CD4-positive, alpha-beta memory T cell (primary cell): ENCODE measurements around the gene SERINC3. TPM values are rescaled to one million over a fixed set of nuclear protein-coding genes. Genes with fewer than 3 reads are reported as not detected.
"Not testable (repeated sequence)": the region's sequence is repeated elsewhere in the genome, so short reads cannot be mapped to it uniquely, and the experiment has no call there.

Experiments
- CTCF ChIA-PET: fragments of 350-600 bp; sonication (Branson Sonifier 250); formaldehyde crosslinking; loops from one replicate; lab custom pipeline; 2021; ENCODE audit warnings: inconsistent platforms; ENCODE audit not compliant: partially characterized antibody; lab: Charles Lee
- POLR2A ChIA-PET: fragments of 350-600 bp; sonication (Branson Sonifier 250); formaldehyde crosslinking; loops from one replicate; lab custom pipeline; 2021; ENCODE audit not compliant: partially characterized antibody; lab: Charles Lee
- DNase-seq, 5 donors: peaks; one replicate each; pipeline versions ENCODE4 v3.0.0 to v3.0.0-alpha.2; 2020 to 2022; ENCODE audit warnings: mixed read lengths in 1 of 5
- H3K27ac ChIP-seq: one replicate; pipeline ENCODE4 v1.7.0; 2013; ENCODE audit warnings: low read depth, low read length
- H3K27me3 ChIP-seq: 2 replicates; pipeline ENCODE4 v1.7.0; 2013; ENCODE audit warnings: mild to moderate bottlenecking, low read length, moderate library complexity; ENCODE audit not compliant: insufficient read depth
- H3K36me3 ChIP-seq: 2 replicates; pipeline ENCODE4 v1.7.0; 2013; ENCODE audit warnings: mild to moderate bottlenecking, low read length, moderate library complexity; ENCODE audit not compliant: insufficient read depth
- H3K4me1 ChIP-seq: 2 replicates; pipeline ENCODE4 v1.7.0; 2013; ENCODE audit warnings: mild to moderate bottlenecking, low read length, moderate library complexity; ENCODE audit not compliant: insufficient read depth
- H3K4me3 ChIP-seq, 2 donors: one replicate each; pipeline ENCODE4 v1.7.0; 2013; ENCODE audit warnings: low read length in 2 of 2, mild to moderate bottlenecking in 1 of 2
- H3K9me3 ChIP-seq, 2 donors: one replicate each; pipeline ENCODE4 v1.7.0; 2013; ENCODE audit warnings: low read length in 2 of 2, control low read depth in 1 of 2; ENCODE audit not compliant: control insufficient read depth in 1 of 2
- H3K27ac Mint-ChIP-seq, 7 donors: one replicate each; pipeline ENCODE4 v1.8.0; 2020 to 2021; ENCODE audit warnings: mixed read lengths in 7 of 7, mild to moderate bottlenecking in 6 of 7, inconsistent platforms in 3 of 7, moderate library complexity in 3 of 7
- H3K27me3 Mint-ChIP-seq, 2 donors: one replicate each; pipeline ENCODE4 v1.8.0; 2020 to 2021; ENCODE audit warnings: mixed read lengths in 2 of 2
- H3K36me3 Mint-ChIP-seq, 2 donors: one replicate each; pipeline ENCODE4 v1.8.0; 2020 to 2021; ENCODE audit warnings: mixed read lengths in 2 of 2, inconsistent platforms in 1 of 2, mild to moderate bottlenecking in 1 of 2
- H3K4me1 Mint-ChIP-seq, 4 donors: one replicate each; pipeline ENCODE4 v1.8.0; 2020 to 2021; ENCODE audit warnings: mixed read lengths in 4 of 4, mild to moderate bottlenecking in 1 of 4
- H3K4me3 Mint-ChIP-seq, 8 donors: one replicate each; pipeline ENCODE4 v1.8.0; 2020 to 2021; ENCODE audit warnings: mixed read lengths in 8 of 8, mild to moderate bottlenecking in 7 of 8, moderate library complexity in 6 of 8, inconsistent platforms in 3 of 8
- H3K9me3 Mint-ChIP-seq, 8 donors: one replicate each; pipeline ENCODE4 v1.8.0; 2020 to 2021; ENCODE audit warnings: mixed read lengths in 8 of 8, mild to moderate bottlenecking in 5 of 8, inconsistent platforms in 3 of 8, moderate library complexity in 1 of 8
- intact Hi-C: fragments of 100-400 bp; cut with micrococcal nuclease; formaldehyde crosslinking; loops from one replicate; pipeline ENCODE4 v1.15.1; 2023
- polyA plus RNA-seq, 2 donors: library from polyadenylated mRNA; unstranded; fragments of 300-500 nt; fragmentation: Illumina TruSeq; gene quantifications; one replicate each; pipeline ENCODE4 v1.2.3, GENCODE V29; 2021
- total RNA-seq, 2 experiments: library from RNA; stranded (reverse); gene quantifications; one replicate each; pipeline ENCODE4 v1.2.3, GENCODE V29; 2021

SERINC3 gene
- total and polyA plus RNA-seq, 4 experiments from 2014 or later = 84.8 to 212 (median 137) TPM

GRCh38 chr20:44477151-44477550, 44.7 kb downstream of the SERINC3 start:
- no peak for DNase-seq
- Histone ChIP-seq H3K4me1 (peaks cover 17% of the 10 kb centered on the region), H3K9me3 (no peaks in the 10 kb centered on the region), H3K36me3 (peaks cover 13% of the 10 kb centered on the region), H3K4me3 (no peak overlapping the region), H3K27ac (no peak overlapping the region), H3K27me3 (no peaks in the 10 kb centered on the region)
- intact Hi-C loops = loop anchor here (2.0 to 5.0 kb wide), 2 partner anchors 46 to 265 kb away; partner anchors contain the start of genes OSER1 and SERINC3
- Mint-ChIP-seq H3K27ac (peak overlapping the region; percentile 92 to 99 (median 96)), H3K4me1 (peaks cover 15 to 32% (median 28%) of the 10 kb centered on the region in 4 donors), H3K4me3 (peak overlapping the region in 7 of 8 donors; percentile 2 to 93 (median 43)), H3K27me3 (no peaks in the 10 kb centered on the region), H3K36me3 (peaks cover 17 to 28% of the 10 kb centered on the region in 2 donors), H3K9me3 (no peaks in the 10 kb centered on the region)
- ChIA-PET POLR2A (interaction anchor here (1.9 kb wide), 1 partner anchor 11 kb away, joined by 6 read pairs; no protein-coding TSS in a partner anchor), CTCF (interaction anchor here (2.1 kb wide), 1 partner anchor 133 kb away, joined by 9 read pairs; no protein-coding TSS in a partner anchor)

- intact Hi-C loops = loop anchor here (2.0 to 5.0 kb wide), 2 partner anchors 47 to 264 kb away; partner anchors contain the start of genes OSER1 and SERINC3
- no peaks in the 10 kb centered on the region for H3K9me3 ChIP-seq
- POLR2A ChIA-PET = interaction anchor here (0.6 to 1.9 kb wide), 20 partner anchors 9 to 390 kb away, joined by 3 to 27 read pairs (median 3); partner anchors contain the start of genes OSER1 and SERINC3
- H3K4me1 ChIP-seq = peaks cover 17% of the 10 kb centered on the region
- H3K4me3 Mint-ChIP-seq = peak within 1 kb of the TSS; percentile 88 to 94 (median 92)
- H3K36me3 Mint-ChIP-seq = peaks cover 7 to 16% of the 10 kb centered on the region in 2 donors
- peak within 1 kb of the TSS; percentile 92 to 99 (median 96) for H3K27ac Mint-ChIP-seq
- no peaks in the 10 kb centered on the region for H3K27me3 ChIP-seq
- peak; percentile 85 to 89 (median 89) for DNase-seq
- H3K4me3 ChIP-seq = peak within 1 kb of the TSS; percentile 53 to 72
- peak within 1 kb of the TSS; percentile 95 for H3K27ac ChIP-seq
- no peaks in the 10 kb centered on the region for H3K9me3 Mint-ChIP-seq
- no peaks in the 10 kb centered on the region for H3K27me3 Mint-ChIP-seq
- peaks cover 13 to 32% (median 25%) of the 10 kb centered on the region in 4 donors for H3K4me1 Mint-ChIP-seq
- CTCF ChIA-PET = interaction anchor here (0.9 to 2.1 kb wide), 5 partner anchors 12 to 258 kb away, joined by 3 to 9 read pairs (median 5); partner anchors contain the start of gene SERINC3
- H3K36me3 ChIP-seq = peaks cover 6% of the 10 kb centered on the region
Observed at GRCh38 chr20:44475694-44476560, 45.9 kb downstream of the SERINC3 start, which contains the start of gene TTPAL. TTPAL (plus strand) TSS chr20:44475874; CDS start chr20:44480000, 4,126 bp downstream.

- no peaks in the 10 kb centered on the region for H3K9me3 Mint-ChIP-seq
- ChIA-PET CTCF (interaction anchor here (0.9 to 2.1 kb wide), 5 partner anchors 12 to 258 kb away, joined by 3 to 9 read pairs (median 5); partner anchors contain the start of gene SERINC3), POLR2A (interaction anchor here (0.6 to 1.9 kb wide), 17 partner anchors 10 to 277 kb away, joined by 3 to 27 read pairs (median 3); partner anchors contain the start of genes OSER1 and SERINC3)
- H3K36me3 ChIP-seq = no peaks in the 10 kb centered on the region
- H3K9me3 ChIP-seq = no peaks in the 10 kb centered on the region
- H3K27ac ChIP-seq = peak overlapping the region; percentile 95
- H3K27ac Mint-ChIP-seq = peak overlapping the region; percentile 92 to 99 (median 96)
- peaks cover 1 to 10% of the 10 kb centered on the region in 2 donors for H3K36me3 Mint-ChIP-seq
- H3K4me3 Mint-ChIP-seq = peak overlapping the region; percentile 88 to 94 (median 92)
- H3K4me1 ChIP-seq = peaks cover 17% of the 10 kb centered on the region
- DNase-seq = no peak
- no peaks in the 10 kb centered on the region for H3K27me3 Mint-ChIP-seq
- H3K27me3 ChIP-seq = no peaks in the 10 kb centered on the region
- H3K4me3 ChIP-seq = peak overlapping the region; percentile 53 to 72
- intact Hi-C loops = loop anchor here (5.0 kb wide), 1 partner anchor 263 kb away; the partner anchor contains the start of gene OSER1
- H3K4me1 Mint-ChIP-seq = peaks cover 13 to 32% (median 25%) of the 10 kb centered on the region in 4 donors
Observed at GRCh38 chr20:44475372-44475693, 46.5 kb downstream of the SERINC3 start.

GRCh38 chr20:44472283-44472682, 49.6 kb downstream of the SERINC3 start:
- H3K4me3 Mint-ChIP-seq, H3K27me3 ChIP-seq, H3K36me3 Mint-ChIP-seq, intact Hi-C loops, POLR2A ChIA-PET, H3K4me3 ChIP-seq, H3K36me3 ChIP-seq, H3K27me3 Mint-ChIP-seq, H3K27ac ChIP-seq, H3K9me3 Mint-ChIP-seq, H3K9me3 ChIP-seq, DNase-seq: not testable (repeated sequence)
- H3K4me1 Mint-ChIP-seq = peaks cover 11 to 30% (median 20%) of the 10 kb centered on the region in 4 donors
- peaks cover 17% of the 10 kb centered on the region for H3K4me1 ChIP-seq
- CTCF ChIA-PET = interaction anchor here (0.8 kb wide), 1 partner anchor 255 kb away, joined by 3 read pairs; no protein-coding TSS in a partner anchor
- peak overlapping the region in 1 of 7 donors; percentile 36 for H3K27ac Mint-ChIP-seq

GRCh38 chr20:44471481-44471882, 50.4 kb downstream of the SERINC3 start:
- H3K4me1 Mint-ChIP-seq = peaks cover 4 to 22% (median 13%) of the 10 kb centered on the region in 4 donors
- no peaks in the 10 kb centered on the region for H3K27me3 Mint-ChIP-seq
- Histone ChIP-seq H3K27me3 (no peaks in the 10 kb centered on the region), H3K9me3 (no peaks in the 10 kb centered on the region), H3K27ac (no peak overlapping the region), H3K4me1 (peaks cover 11% of the 10 kb centered on the region), H3K4me3 (no peak overlapping the region), H3K36me3 (no peaks in the 10 kb centered on the region)
- H3K36me3 Mint-ChIP-seq = peaks cover 0 to 8% of the 10 kb centered on the region in 2 donors
- no peaks in the 10 kb centered on the region for H3K9me3 Mint-ChIP-seq
- ChIA-PET POLR2A (no interaction called here), CTCF (interaction anchor here (0.8 to 1.3 kb wide), 2 partner anchors 87 to 255 kb away, joined by 3 to 4 read pairs; no protein-coding TSS in a partner anchor)
- H3K4me3 Mint-ChIP-seq = no peak overlapping the region
- no peak overlapping the region for H3K27ac Mint-ChIP-seq
- DNase-seq = no peak
- intact Hi-C loops = no loop called here

DNA sequence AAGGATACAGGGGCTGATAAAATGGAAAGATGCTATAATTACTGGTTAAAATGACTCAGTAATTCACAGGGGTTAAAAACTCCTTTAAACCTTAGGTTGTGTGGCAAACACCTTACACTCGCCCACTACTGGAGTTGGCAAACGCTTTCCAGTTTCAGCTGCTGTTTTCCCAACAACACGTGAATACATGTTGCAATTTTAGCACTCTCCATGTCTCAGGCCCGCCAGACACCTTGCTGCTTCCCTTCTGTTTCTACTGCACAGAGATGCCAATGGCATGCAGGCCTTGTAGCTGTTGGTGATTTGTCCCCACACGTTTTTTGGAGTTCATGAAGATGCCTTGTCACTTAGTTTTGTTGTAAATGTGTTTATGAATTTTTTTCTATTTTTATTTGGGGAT, 51.5 kb downstream of the SERINC3 start:
- Histone ChIP-seq H3K27ac (no peak overlapping the region), H3K4me3 (no peak overlapping the region), H3K27me3 (no peaks in the 10 kb centered on the region), H3K4me1 (peaks cover 5% of the 10 kb centered on the region), H3K36me3 (no peaks in the 10 kb centered on the region), H3K9me3 (no peaks in the 10 kb centered on the region)
- peaks cover 2 to 10% (median 5%) of the 10 kb centered on the region in 4 donors for H3K4me1 Mint-ChIP-seq
- H3K27me3 Mint-ChIP-seq = no peaks in the 10 kb centered on the region
- ChIA-PET CTCF (interaction anchor here (1.3 kb wide), 2 partner anchors 86 to 253 kb away, joined by 3 to 4 read pairs; no protein-coding TSS in a partner anchor), POLR2A (no interaction called here)
- no peak overlapping the region for H3K27ac Mint-ChIP-seq
- H3K9me3 Mint-ChIP-seq = no peaks in the 10 kb centered on the region
- intact Hi-C loops = no loop called here
- H3K36me3 Mint-ChIP-seq = no peaks in the 10 kb centered on the region
- H3K4me3 Mint-ChIP-seq = no peak overlapping the region
- DNase-seq = no peak
